ENCODE measurements around the gene KITLG.

The KITLG gene

DNA sequence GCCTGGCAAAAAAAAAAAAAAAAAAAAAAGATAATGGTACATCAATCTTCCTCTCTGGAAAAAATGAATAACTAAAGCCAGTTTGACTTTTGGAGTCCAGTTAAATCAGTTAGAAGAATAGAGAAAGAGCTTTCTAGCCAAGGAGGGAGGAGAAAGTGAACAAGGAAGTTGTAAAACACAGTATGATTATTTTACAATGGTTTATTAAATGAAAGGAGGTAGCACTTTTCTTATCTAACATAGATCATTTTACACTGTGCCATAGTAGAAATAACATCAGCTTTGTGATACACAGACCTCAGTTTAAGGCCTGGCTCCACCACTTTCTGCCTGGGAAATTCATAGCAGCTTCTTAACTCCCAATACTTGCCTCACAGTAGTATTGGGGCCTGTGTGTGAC is 15.4 kb upstream of the KITLG start:
- Histone ChIP-seq H3K4me1 (ENCODE audit: low read length) (no peaks in the 10 kb centered on the region), H3K27me3 (replicated peaks; ENCODE audit: insufficient read depth, low read length) (no peaks in the 10 kb centered on the region), H3K79me2 (ENCODE audit: low read length) (no peaks in the 10 kb centered on the region), H3K4me3 (ENCODE audit: low read length) (no peak overlapping the region), H3K9ac (ENCODE audit: low read length) (no peak overlapping the region), H3K9me2 (replicated peaks; ENCODE audit: insufficient read depth, low read length) (no peaks in the 10 kb centered on the region), H3K9me3 (replicated peaks; ENCODE audit: insufficient read depth, low read length) (no peaks in the 10 kb centered on the region), H3K4me2 (ENCODE audit: low read depth, low read length) (no peak overlapping the region), H3K36me3 (replicated peaks; ENCODE audit: insufficient read depth, low read length) (no peaks in the 10 kb centered on the region), H3F3A (ENCODE audit: insufficient read depth, low read length) (no peaks in the 10 kb centered on the region), H3K27ac (ENCODE audit: low read length) (no peak overlapping the region), H4K20me1 (ENCODE audit: insufficient read depth, low read length) (no peaks in the 10 kb centered on the region), H2AFZ (ENCODE audit: low read length) (no peak overlapping the region)
- TF ChIP-seq, protein P1, sequence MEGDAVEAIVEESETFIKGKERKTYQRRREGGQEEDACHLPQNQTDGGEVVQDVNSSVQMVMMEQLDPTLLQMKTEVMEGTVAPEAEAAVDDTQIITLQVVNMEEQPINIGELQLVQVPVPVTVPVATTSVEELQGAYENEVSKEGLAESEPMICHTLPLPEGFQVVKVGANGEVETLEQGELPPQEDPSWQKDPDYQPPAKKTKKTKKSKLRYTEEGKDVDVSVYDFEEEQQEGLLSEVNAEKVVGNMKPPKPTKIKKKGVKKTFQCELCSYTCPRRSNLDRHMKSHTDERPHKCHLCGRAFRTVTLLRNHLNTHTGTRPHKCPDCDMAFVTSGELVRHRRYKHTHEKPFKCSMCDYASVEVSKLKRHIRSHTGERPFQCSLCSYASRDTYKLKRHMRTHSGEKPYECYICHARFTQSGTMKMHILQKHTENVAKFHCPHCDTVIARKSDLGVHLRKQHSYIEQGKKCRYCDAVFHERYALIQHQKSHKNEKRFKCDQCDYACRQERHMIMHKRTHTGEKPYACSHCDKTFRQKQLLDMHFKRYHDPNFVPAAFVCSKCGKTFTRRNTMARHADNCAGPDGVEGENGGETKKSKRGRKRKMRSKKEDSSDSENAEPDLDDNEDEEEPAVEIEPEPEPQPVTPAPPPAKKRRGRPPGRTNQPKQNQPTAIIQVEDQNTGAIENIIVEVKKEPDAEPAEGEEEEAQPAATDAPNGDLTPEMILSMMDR (IDR thresholded peaks at IDR 0.05; ENCODE audit: low read length): no peak
- TF ChIP-seq EZH2 (optimal IDR thresholded peaks at IDR 0.05; ENCODE audit: low read depth, low read length): no peak
- no peak for TF ChIP-seq EZH2phosphoT487 (IDR thresholded peaks at IDR 0.05; ENCODE audit: low read length)
- no peak for DNase-seq

DNA sequence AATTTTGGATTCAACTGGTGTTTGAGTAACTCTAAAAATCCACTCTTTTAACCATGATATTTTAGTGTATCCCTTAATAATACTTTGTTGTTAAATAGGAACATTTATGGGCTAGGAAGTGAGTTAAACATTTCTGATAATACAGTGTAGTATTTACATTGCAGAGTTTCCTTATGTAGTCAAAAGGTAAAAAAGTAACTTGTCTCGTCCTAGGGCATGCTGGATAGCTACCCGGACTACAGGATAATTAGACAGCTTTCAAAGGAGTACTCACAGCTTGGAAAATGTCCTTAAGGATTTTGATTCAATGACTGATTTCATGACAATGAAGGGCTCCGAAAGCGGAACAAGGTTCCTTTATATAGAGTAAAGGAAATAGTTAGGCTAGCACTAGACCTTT is 14.5 kb upstream of the KITLG start:
- no peaks in the 10 kb centered on the region for H3F3A ChIP-seq (ENCODE audit: insufficient read depth, low read length)
- no peaks in the 10 kb centered on the region for H3K4me1 ChIP-seq (ENCODE audit: low read length)
- no peak overlapping the region for H2AFZ ChIP-seq (ENCODE audit: low read length)

DNA sequence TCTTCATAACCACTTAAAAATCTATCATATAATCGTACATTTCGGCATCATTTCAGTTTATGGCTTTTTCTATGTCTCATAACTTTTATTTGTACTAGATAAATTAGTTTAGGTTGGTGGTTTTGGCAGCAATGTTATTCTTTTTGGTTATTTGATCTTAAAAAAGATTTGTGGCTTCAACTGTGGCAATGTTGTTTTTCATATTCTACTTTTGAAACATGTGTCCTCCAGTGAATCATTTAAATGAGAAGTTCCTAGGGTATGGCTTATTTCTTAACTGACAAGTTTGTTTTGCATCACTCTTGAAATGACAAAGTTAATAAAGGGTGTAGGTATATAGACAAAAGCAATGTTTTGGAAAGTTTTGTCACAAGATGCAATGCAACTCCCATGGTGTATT is 11.1 kb upstream of the KITLG start:
- DNase-seq: no peak
- Histone ChIP-seq H3K9ac (ENCODE audit: low read length) (no peak overlapping the region), H3K79me2 (ENCODE audit: low read length) (no peaks in the 10 kb centered on the region), H3K27ac (ENCODE audit: low read length) (no peak overlapping the region), H3K36me3 (replicated peaks; ENCODE audit: insufficient read depth, low read length) (no peaks in the 10 kb centered on the region), H3K4me3 (ENCODE audit: low read length) (no peak overlapping the region), H3K9me3 (replicated peaks; ENCODE audit: insufficient read depth, low read length) (no peaks in the 10 kb centered on the region), H3K4me2 (ENCODE audit: low read depth, low read length) (no peak overlapping the region), H3F3A (ENCODE audit: insufficient read depth, low read length) (no peaks in the 10 kb centered on the region), H2AFZ (ENCODE audit: low read length) (no peak overlapping the region), H4K20me1 (ENCODE audit: insufficient read depth, low read length) (no peaks in the 10 kb centered on the region), H3K9me2 (replicated peaks; ENCODE audit: insufficient read depth, low read length) (no peaks in the 10 kb centered on the region), H3K27me3 (replicated peaks; ENCODE audit: insufficient read depth, low read length) (no peaks in the 10 kb centered on the region), H3K4me1 (ENCODE audit: low read length) (no peaks in the 10 kb centered on the region)
- TF ChIP-seq EZH2 (optimal IDR thresholded peaks at IDR 0.05; ENCODE audit: low read depth, low read length) (no peak), EZH2phosphoT487 (IDR thresholded peaks at IDR 0.05; ENCODE audit: low read length) (no peak)
- TF ChIP-seq, protein P1 (IDR thresholded peaks at IDR 0.05; ENCODE audit: low read length): no peak

More for the DNA sequence above, 14.5 kb upstream of the KITLG start:
- H4K20me1 ChIP-seq (ENCODE audit: insufficient read depth, low read length): no peaks in the 10 kb centered on the region
- H3K27ac ChIP-seq (ENCODE audit: low read length): no peak overlapping the region
- no peaks in the 10 kb centered on the region for H3K27me3 ChIP-seq (replicated peaks; ENCODE audit: insufficient read depth, low read length)
- H3K4me3 ChIP-seq (ENCODE audit: low read length): no peak overlapping the region
- no peak for DNase-seq
- H3K9ac ChIP-seq (ENCODE audit: low read length): no peak overlapping the region
- H3K36me3 ChIP-seq (replicated peaks; ENCODE audit: insufficient read depth, low read length): no peaks in the 10 kb centered on the region
- TF ChIP-seq, protein P1 (IDR thresholded peaks at IDR 0.05; ENCODE audit: low read length): no peak
- H3K9me2 ChIP-seq (replicated peaks; ENCODE audit: insufficient read depth, low read length): no peaks in the 10 kb centered on the region
- no peaks in the 10 kb centered on the region for H3K79me2 ChIP-seq (ENCODE audit: low read length)
- no peaks in the 10 kb centered on the region for H3K9me3 ChIP-seq (replicated peaks; ENCODE audit: insufficient read depth, low read length)
- H3K4me2 ChIP-seq (ENCODE audit: low read depth, low read length): no peak overlapping the region

Data from MM.1S (cell line).